Prostate gland (tissue), 2 donors: ENCODE results near the gene NME4.

Experiments
- CTCF ChIP-seq, 4 experiments: fragments of 200-600 bp in 2 of 4; fragments of 450-650 bp in 2 of 4; sonication (generic) in 2 of 4; IDR thresholded peaks; 1 replicate in 3 of 4; 2 replicates in 1 of 4; pipeline ENCODE4 v1.5.1; 2016 to 2019; ENCODE audit warnings: antibody characterized with exemption in 4 of 4, mild to moderate bottlenecking in 2 of 4, moderate library complexity in 2 of 4
- POLR2AphosphoS5 ChIP-seq: sonication (generic); formaldehyde crosslinking; IDR thresholded peaks from one replicate; pipeline ENCODE4 v1.6.1; 2017; ENCODE audit warnings: antibody characterized with exemption

DNA sequence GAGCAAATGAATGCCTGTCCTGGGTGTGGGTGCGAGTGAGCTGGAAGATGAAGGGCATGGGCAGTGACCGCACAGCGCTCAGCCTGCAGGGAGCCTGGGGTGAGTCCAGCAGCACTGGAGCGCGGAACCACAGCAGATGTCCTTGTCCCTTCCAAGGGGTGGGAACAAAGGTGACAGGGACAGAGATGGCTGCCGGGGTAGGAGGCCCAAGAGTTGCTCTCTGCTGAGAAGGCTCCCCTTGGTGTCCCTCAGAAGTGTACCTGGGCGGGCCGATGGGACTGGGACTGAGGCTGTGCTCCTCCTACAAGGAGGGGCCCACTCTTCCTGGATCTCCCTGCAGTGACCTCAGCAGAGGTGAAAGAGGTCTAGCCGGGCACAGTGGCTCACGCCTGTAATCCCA, 7.6 kb upstream of the NME4 start:
- TF ChIP-seq CTCF (IDR thresholded peaks at IDR 0.05) (no peak), POLR2AphosphoS5 (no peak)
